ENCODE data around the gene FZD4.

DNA sequence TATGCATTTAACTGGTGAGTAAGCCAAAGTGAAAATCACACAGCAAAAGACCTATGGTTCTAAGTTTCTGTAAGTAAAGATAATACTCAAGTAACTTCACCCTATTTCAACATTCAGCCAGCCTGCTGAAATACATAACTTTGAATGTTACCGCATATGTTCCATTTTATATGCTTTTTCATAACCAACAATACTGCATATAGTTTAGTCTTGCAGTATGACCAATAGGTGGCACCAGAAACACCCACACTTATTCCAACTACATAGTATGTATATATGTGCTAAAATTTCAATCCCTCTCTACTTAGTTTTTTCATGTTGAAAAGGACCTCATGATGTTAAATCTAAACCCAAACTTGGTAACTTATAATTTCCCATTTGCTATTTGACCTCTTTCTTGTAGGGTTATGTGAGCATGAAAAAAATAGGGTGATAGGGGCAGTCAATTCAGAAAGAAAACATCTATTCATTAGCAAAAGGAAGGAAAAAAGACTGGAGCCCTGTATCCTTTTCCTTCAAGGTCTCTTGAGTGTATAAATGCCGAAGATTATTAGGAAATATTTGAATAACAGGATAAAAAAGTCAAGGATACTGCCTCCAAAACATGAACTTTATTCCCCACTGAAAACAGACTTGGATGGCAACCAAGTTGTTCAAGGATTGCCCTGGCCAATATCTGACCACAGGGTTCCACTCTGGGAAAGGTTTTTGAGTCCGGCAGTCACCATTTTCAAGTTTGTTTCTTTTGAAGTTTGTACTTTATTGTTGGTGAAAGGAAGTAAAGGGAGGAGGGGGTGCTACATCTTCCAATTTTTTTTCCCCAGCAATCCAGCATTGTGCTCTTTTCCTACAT lies 23.8 kb upstream of the FZD4 start:
- TF ChIP-seq, protein P1, sequence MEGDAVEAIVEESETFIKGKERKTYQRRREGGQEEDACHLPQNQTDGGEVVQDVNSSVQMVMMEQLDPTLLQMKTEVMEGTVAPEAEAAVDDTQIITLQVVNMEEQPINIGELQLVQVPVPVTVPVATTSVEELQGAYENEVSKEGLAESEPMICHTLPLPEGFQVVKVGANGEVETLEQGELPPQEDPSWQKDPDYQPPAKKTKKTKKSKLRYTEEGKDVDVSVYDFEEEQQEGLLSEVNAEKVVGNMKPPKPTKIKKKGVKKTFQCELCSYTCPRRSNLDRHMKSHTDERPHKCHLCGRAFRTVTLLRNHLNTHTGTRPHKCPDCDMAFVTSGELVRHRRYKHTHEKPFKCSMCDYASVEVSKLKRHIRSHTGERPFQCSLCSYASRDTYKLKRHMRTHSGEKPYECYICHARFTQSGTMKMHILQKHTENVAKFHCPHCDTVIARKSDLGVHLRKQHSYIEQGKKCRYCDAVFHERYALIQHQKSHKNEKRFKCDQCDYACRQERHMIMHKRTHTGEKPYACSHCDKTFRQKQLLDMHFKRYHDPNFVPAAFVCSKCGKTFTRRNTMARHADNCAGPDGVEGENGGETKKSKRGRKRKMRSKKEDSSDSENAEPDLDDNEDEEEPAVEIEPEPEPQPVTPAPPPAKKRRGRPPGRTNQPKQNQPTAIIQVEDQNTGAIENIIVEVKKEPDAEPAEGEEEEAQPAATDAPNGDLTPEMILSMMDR (conservative IDR thresholded peaks at IDR 0.05) = peak; percentile 92
- no peak for TF ChIP-seq ZFX (IDR thresholded peaks at IDR 0.05)
